ENCODE measurements around the gene CBX1. TPM values are rescaled to one million over a fixed set of nuclear protein-coding genes. Genes with fewer than 3 reads are reported as not detected.

Gene CBX1
- total and polyA plus RNA-seq, 2 of the 13 experiments (the other 11 are each of a cell fraction or from before 2014, with no cell fraction given) = 17.8 to 108 TPM

DNA sequence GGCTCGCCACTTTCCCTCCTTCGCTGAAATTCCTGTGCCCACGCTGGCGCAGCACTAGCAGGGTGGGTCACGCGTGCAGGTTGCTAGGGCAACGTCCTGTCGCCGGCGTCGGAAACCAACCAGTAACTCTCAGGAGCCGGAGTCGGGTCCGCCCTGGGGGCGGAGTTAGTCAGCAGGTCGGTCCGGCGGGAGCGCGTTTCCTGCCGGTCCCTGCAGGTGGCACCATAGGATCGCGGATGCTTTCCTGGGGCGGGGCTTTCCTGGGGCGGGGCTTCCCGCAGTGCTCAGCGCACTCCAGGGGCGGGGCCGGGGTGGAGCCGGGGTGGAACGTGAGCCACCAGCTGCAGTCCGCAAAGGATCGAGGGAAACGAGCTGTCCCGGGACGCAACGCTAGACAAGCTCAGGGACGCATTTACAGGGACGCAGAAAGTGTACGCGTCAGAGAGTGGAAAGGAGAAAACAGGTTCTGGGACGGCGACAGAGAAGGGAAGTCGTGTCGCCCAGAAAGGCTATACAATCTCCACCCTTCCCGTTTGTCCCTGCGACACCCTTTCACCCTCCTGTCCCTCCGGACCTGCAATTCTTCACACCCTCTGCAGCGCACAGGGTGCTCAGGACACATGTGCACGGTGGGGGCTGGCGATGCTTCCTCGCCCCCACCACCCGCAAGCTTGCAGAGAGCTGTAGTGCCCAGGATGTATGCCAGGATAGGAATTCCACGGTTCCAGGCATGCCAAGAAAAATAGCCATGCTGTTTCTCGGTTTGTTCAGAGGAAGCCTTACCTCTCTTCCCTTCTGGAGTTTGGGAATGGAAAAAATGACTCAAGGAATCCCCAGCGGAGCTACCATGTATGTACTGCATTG, 76.0 kb downstream of the CBX1 start:
- Histone ChIP-seq H3K79me2 (ENCODE audit: insufficient read depth, low read length) (no peaks in the 10 kb centered on the region), H3K9me3 (ENCODE audit: low read length) (no peaks in the 10 kb centered on the region), H2AFZ (ENCODE audit: low read length) (peak overlapping the region; percentile 66), H3K4me3 (replicated peaks in 1 of 3; ENCODE audit: insufficient read depth in 1 of 3, low read depth in 2 of 3, low read length in 3 of 3) (peak overlapping the region; percentile 52 to 77 (median 57)), H3K36me3 (replicated peaks in 1 of 2; ENCODE audit: control insufficient read depth in 1 of 2, insufficient read depth in 2 of 2, low read length in 2 of 2) (no peaks in the 10 kb centered on the region), H3K27me3 (ENCODE audit: control insufficient read depth in 1 of 2, insufficient read depth in 2 of 2, low read length in 2 of 2) (peaks cover 4 to 27% of the 10 kb centered on the region in 2 experiments), H3K4me1 (ENCODE audit: insufficient read depth, low read length) (peaks cover 41% of the 10 kb centered on the region), H3K27ac (ENCODE audit: extremely low read length, insufficient read depth, low read length) (no peak overlapping the region), H4K20me1 (ENCODE audit: insufficient read depth, low read length) (no peaks in the 10 kb centered on the region), H3K4me2 (ENCODE audit: low read depth, low read length) (peak overlapping the region; percentile 96), H3K9ac (ENCODE audit: insufficient read depth, low read depth, low read length) (peak overlapping the region; percentile 13; the same call in 1 of the 2 replicates)
- ChIA-PET CTCF (ENCODE audit: low intra/inter-chr PET ratio, low total read pairs) (interaction anchor here (1.0 to 4.1 kb wide), 8 partner anchors 11 to 593 kb away, joined by 4 to 127 read pairs (median 7); no protein-coding TSS in a partner anchor), POLR2A (interaction anchor here (0.6 to 3.6 kb wide), 9 partner anchors 9 to 106 kb away, joined by 3 to 35 read pairs (median 3); partner anchors contain the start of genes NFE2L1 and PNPO)
- FAIRE-seq = peak; percentile 77
- peak; percentile 82 for ATAC-seq
- under 1% methylated on average over 53 of the region's 56 CpGs for WGBS (ENCODE audit: low lambda C conversion rate)
- intact Hi-C loops (cut with micrococcal nuclease; ENCODE audit: unreplicated experiment) = loop anchor here (1.0 to 10.0 kb wide), 4 partner anchors 49 to 592 kb away; partner anchors contain the start of genes CBX1 and HOXB8
- no TSS peak for BruUV-seq (replicated peaks)
- DNase-seq (ENCODE audit: low spot score) = peak; percentile 94
- in situ Hi-C loops (cut with HindIII; ENCODE audit: extremely low pct_ligation_motif_present, low pct_unique_long_range_greater_than_20kb) = loop anchor here (5.0 to 10.0 kb wide), 4 partner anchors 47 to 587 kb away; partner anchors contain the start of gene HOXB7
- TF ChIP-seq, protein P1, sequence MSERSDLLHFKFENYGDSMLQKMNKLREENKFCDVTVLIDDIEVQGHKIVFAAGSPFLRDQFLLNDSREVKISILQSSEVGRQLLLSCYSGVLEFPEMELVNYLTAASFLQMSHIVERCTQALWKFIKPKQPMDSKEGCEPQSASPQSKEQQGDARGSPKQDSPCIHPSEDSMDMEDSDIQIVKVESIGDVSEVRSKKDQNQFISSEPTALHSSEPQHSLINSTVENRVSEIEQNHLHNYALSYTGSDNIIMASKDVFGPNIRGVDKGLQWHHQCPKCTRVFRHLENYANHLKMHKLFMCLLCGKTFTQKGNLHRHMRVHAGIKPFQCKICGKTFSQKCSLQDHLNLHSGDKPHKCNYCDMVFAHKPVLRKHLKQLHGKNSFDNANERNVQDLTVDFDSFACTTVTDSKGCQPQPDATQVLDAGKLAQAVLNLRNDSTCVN (CRISPR knock-in tag; IDR thresholded peaks at IDR 0.05; ENCODE audit: borderline replicate concordance) = peak; percentile 72; the same call in 1 of the 2 replicates
- TF ChIP-seq RFX5 (IDR thresholded peaks at IDR 0.05; ENCODE audit: low read depth, low read length) (peak; percentile 60; the same call in 1 of the 2 replicates), ZNF605 (CRISPR knock-in tag; IDR thresholded peaks at IDR 0.05) (0 out of 2 replicates have a peak, but pooled peaks have one; percentile 63), CCAR2 (optimal IDR thresholded peaks at IDR 0.05; ENCODE audit: low read depth, low read length) (no peak), STAT5B (CRISPR knock-in tag; IDR thresholded peaks at IDR 0.05) (no peak), HOXA7 (CRISPR knock-in tag; IDR thresholded peaks at IDR 0.05) (no peak), MLLT10 (CRISPR knock-in tag; IDR thresholded peaks at IDR 0.05) (no peak), ETV5 (CRISPR knock-in tag; IDR thresholded peaks at IDR 0.05; ENCODE audit: borderline replicate concordance) (peak; percentile 30; the same call in 1 of the 2 replicates), PBX3 (CRISPR knock-in tag; IDR thresholded peaks at IDR 0.05; ENCODE audit: borderline replicate concordance) (no peak), ZNF143 (CRISPR knock-in tag; IDR thresholded peaks at IDR 0.05) (peak; percentile 82), ZNF616 (CRISPR knock-in tag; IDR thresholded peaks at IDR 0.05; ENCODE audit: low read depth) (no peak)
- TF ChIP-seq, protein P2, sequence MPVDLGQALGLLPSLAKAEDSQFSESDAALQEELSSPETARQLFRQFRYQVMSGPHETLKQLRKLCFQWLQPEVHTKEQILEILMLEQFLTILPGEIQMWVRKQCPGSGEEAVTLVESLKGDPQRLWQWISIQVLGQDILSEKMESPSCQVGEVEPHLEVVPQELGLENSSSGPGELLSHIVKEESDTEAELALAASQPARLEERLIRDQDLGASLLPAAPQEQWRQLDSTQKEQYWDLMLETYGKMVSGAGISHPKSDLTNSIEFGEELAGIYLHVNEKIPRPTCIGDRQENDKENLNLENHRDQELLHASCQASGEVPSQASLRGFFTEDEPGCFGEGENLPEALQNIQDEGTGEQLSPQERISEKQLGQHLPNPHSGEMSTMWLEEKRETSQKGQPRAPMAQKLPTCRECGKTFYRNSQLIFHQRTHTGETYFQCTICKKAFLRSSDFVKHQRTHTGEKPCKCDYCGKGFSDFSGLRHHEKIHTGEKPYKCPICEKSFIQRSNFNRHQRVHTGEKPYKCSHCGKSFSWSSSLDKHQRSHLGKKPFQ (CRISPR knock-in tag; IDR thresholded peaks at IDR 0.05; ENCODE audit: insufficient replicate concordance) = no peak
- TF ChIP-seq, protein P3, sequence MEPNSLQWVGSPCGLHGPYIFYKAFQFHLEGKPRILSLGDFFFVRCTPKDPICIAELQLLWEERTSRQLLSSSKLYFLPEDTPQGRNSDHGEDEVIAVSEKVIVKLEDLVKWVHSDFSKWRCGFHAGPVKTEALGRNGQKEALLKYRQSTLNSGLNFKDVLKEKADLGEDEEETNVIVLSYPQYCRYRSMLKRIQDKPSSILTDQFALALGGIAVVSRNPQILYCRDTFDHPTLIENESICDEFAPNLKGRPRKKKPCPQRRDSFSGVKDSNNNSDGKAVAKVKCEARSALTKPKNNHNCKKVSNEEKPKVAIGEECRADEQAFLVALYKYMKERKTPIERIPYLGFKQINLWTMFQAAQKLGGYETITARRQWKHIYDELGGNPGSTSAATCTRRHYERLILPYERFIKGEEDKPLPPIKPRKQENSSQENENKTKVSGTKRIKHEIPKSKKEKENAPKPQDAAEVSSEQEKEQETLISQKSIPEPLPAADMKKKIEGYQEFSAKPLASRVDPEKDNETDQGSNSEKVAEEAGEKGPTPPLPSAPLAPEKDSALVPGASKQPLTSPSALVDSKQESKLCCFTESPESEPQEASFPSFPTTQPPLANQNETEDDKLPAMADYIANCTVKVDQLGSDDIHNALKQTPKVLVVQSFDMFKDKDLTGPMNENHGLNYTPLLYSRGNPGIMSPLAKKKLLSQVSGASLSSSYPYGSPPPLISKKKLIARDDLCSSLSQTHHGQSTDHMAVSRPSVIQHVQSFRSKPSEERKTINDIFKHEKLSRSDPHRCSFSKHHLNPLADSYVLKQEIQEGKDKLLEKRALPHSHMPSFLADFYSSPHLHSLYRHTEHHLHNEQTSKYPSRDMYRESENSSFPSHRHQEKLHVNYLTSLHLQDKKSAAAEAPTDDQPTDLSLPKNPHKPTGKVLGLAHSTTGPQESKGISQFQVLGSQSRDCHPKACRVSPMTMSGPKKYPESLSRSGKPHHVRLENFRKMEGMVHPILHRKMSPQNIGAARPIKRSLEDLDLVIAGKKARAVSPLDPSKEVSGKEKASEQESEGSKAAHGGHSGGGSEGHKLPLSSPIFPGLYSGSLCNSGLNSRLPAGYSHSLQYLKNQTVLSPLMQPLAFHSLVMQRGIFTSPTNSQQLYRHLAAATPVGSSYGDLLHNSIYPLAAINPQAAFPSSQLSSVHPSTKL (CRISPR knock-in tag; IDR thresholded peaks at IDR 0.05) = peak; percentile 49; the same call in 1 of the 2 replicates
